GM19239 (cell line): Measurements from ENCODE around the gene CYP11A1.
"Not testable (repeated sequence)": the region's sequence is repeated elsewhere in the genome, so short reads cannot be mapped to it uniquely, and the experiment has no call there.

Source experiments
- DNase-seq: peaks from one replicate; pipeline ENCODE4 v3.0.0; 2011; ENCODE audit warnings: low spot score; ENCODE audit not compliant: insufficient read length
- FAIRE-seq: peaks from 2 replicates; lab custom pipeline; 2011; peaks lifted over from hg19 to GRCh38; lab: Jason Lieb, UNC

CYP11A1 gene

GRCh38 chr15:74390049-74390646 lies 22.7 kb upstream of the CYP11A1 start:
- DNase-seq, FAIRE-seq: not testable (repeated sequence)

GRCh38 chr15:74389241-74390048 lies 22.0 kb upstream of the CYP11A1 start:
- no peak for DNase-seq
- FAIRE-seq = no peak

GRCh38 chr15:74388363-74388951 lies 21.0 kb upstream of the CYP11A1 start:
- FAIRE-seq = no peak
- DNase-seq = no peak

- FAIRE-seq = no peak
Observed at GRCh38 chr15:74387621-74388362, 20.3 kb upstream of the CYP11A1 start.

GRCh38 chr15:74387141-74387541 lies 19.7 kb upstream of the CYP11A1 start:
- FAIRE-seq (no peak), DNase-seq (no peak)

More at GRCh38 chr15:74387621-74388362, 20.3 kb upstream of the CYP11A1 start:
- DNase-seq = no peak

GRCh38 chr15:74386496-74387140 lies 19.2 kb upstream of the CYP11A1 start:
- FAIRE-seq (no peak), DNase-seq (no peak)

- no peak for FAIRE-seq
Observed at GRCh38 chr15:74385733-74386132, 18.3 kb upstream of the CYP11A1 start.

GRCh38 chr15:74384881-74385643 lies 17.6 kb upstream of the CYP11A1 start:
- DNase-seq (peak; percentile 78), FAIRE-seq (peak; percentile 97)

More at GRCh38 chr15:74385733-74386132, 18.3 kb upstream of the CYP11A1 start:
- DNase-seq = no peak

GRCh38 chr15:74384566-74384880 lies 17.1 kb upstream of the CYP11A1 start:
- FAIRE-seq (no peak), DNase-seq (no peak)

GRCh38 chr15:74383695-74384565 lies 16.5 kb upstream of the CYP11A1 start:
- FAIRE-seq = peak; percentile 98
- DNase-seq = peak; percentile 69

GRCh38 chr15:74383286-74383685 lies 15.8 kb upstream of the CYP11A1 start:
- no peak for DNase-seq
- FAIRE-seq = no peak

GRCh38 chr15:74382004-74382816 lies 14.8 kb upstream of the CYP11A1 start:
- DNase-seq = peak; percentile 71
- FAIRE-seq = peak; percentile 84

GRCh38 chr15:74381481-74381880 lies 14.0 kb upstream of the CYP11A1 start:
- DNase-seq (no peak), FAIRE-seq (no peak)

GRCh38 chr15:74381190-74381453 lies 13.7 kb upstream of the CYP11A1 start:
- FAIRE-seq (no peak), DNase-seq (no peak)

- FAIRE-seq = no peak
- DNase-seq = no peak
Observed at GRCh38 chr15:74380361-74381189, 13.1 kb upstream of the CYP11A1 start.

GRCh38 chr15:74378848-74379247 lies 11.4 kb upstream of the CYP11A1 start:
- FAIRE-seq (no peak), DNase-seq (no peak)
